T47D (cell line): ENCODE measurements around the gene ACTR3.

Experiments
- DNase-seq, 2 experiments: peaks; one replicate each; pipeline versions ENCODE4 v3.0.0 to v3.0.0-alpha.2; 2011 to 2012; ENCODE audit warnings: low read depth in 1 of 2, low spot score in 1 of 2
- JUND ChIP-seq: IDR thresholded peaks from 2 replicates; pipeline ENCODE4 v1.6.1; 2012; ENCODE audit warnings: low read depth
- in situ Hi-C: cut with HindIII; loops from 2 replicates; pipeline ENCODE4 v1.10.0; 2016; ENCODE audit warnings: low sequenced_read_pairs, low pct_unique_long_range_greater_than_20kb

Gene ACTR3

GRCh38 chr2:113895819-113896563 lies 6.1 kb downstream of the ACTR3 start:
- TF ChIP-seq JUND: no peak
- no peak for DNase-seq
- in situ Hi-C loops: no loop called here

DNA sequence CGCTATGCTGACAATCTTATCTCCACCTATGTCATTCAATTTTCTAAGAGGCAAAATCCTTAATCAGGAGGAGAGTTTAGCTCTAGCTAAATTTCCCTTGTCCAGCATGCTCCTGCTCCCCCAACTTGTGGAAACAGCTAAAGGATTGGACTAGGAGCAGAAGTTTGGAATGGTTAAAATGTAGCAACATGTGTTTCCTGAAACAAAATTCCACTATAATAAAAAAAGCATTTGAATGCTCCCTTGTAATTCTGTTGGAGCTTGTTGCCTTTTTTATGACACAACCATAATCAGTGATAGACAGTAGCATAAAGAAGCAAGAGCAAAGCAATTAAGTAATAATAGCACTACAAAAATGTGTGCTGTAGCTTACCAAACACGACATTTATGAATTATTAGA lies 6.9 kb downstream of the ACTR3 start:
- in situ Hi-C loops: no loop called here
- no peak for DNase-seq

GRCh38 chr2:113898081-113898480 lies 8.2 kb downstream of the ACTR3 start:
- no peak for DNase-seq
- in situ Hi-C loops: no loop called here
- no peak for TF ChIP-seq JUND

More for the DNA sequence above, 6.9 kb downstream of the ACTR3 start:
- no peak for TF ChIP-seq JUND

GRCh38 chr2:113899166-113899565 lies 9.3 kb downstream of the ACTR3 start:
- in situ Hi-C loops: no loop called here
- TF ChIP-seq JUND: no peak
- DNase-seq: no peak

GRCh38 chr2:113901943-113902342 lies 12.1 kb downstream of the ACTR3 start:
- no peak for TF ChIP-seq JUND
- in situ Hi-C loops: no loop called here
- no peak for DNase-seq

DNA sequence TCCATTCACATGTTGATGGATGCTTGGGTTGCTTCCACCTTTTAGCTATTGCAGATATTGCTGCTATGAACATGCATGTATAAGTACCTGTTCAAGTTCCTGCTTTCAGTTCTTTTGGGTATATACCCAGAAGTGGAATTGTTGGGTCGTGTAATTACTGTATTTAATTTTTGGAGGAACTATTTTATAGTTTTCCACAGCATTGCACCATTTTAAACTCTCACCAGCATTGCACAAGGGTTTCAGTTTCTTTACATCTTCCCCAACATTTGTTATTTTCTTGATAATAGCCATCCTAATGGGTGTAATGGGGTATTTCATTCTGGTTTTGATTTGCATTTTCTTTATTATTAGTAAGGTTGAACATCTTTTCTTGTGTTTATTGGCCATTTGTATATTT lies 16.0 kb downstream of the ACTR3 start:
- in situ Hi-C loops: no loop called here
- no peak for TF ChIP-seq JUND
- no peak for DNase-seq

GRCh38 chr2:113906647-113907046 lies 16.8 kb downstream of the ACTR3 start:
- in situ Hi-C loops: no loop called here
- no peak for DNase-seq
- TF ChIP-seq JUND: no peak

DNA sequence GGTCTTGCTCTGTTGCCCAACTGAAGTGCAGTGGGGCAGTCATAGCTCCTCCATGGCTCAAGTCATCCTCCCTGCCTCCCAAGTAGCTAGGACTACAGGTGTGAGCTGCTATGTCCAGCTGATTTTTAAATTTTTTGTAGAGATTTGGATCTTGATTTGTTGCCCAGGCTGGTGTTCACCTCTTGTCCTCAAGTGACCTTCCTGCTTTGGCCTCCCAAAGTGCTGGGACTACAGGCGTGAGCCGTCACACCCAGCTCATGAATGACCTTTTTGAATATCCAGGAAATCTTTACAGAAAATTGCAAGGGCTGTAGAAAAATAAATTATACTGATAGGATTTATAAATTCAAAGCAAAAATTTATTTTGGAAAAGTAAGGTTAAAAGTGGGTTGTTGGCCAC lies 17.4 kb downstream of the ACTR3 start:
- in situ Hi-C loops: no loop called here

DNA sequence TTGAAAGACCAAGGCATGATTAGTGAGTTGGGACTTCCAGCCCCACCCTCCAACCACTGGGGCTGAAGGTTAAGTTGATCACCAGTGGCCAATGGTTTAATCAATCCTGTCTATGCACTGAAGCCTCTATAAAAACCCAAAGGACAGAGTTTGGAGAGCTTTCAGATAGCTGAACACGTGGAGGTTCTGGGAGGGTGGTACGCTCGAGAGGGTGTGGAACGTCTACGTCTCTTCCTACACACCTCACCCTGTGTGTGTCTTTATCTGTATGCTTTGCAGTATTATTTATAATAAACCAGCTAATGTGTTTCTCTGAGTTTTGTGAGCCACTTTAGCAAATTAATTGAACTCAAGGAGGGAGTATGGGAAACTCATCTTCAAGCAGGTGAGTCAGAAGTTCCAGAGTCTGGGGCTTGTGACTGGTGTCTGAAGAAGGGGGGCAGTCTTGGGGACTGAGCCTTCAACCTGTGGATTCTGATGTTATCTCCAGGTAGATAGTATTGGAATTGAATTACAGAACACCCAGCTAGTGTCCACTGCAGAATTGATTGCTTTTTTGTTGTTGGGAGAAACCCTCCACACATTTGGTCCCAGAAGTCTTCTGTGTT lies 20.3 kb downstream of the ACTR3 start:
- in situ Hi-C loops: no loop called here
- DNase-seq: no peak
- TF ChIP-seq JUND: no peak

More for the DNA sequence above, 17.4 kb downstream of the ACTR3 start:
- DNase-seq: no peak
- TF ChIP-seq JUND: no peak

GRCh38 chr2:113910967-113911678 lies 21.2 kb downstream of the ACTR3 start:
- DNase-seq: no peak
- no peak for TF ChIP-seq JUND
- in situ Hi-C loops: no loop called here

DNA sequence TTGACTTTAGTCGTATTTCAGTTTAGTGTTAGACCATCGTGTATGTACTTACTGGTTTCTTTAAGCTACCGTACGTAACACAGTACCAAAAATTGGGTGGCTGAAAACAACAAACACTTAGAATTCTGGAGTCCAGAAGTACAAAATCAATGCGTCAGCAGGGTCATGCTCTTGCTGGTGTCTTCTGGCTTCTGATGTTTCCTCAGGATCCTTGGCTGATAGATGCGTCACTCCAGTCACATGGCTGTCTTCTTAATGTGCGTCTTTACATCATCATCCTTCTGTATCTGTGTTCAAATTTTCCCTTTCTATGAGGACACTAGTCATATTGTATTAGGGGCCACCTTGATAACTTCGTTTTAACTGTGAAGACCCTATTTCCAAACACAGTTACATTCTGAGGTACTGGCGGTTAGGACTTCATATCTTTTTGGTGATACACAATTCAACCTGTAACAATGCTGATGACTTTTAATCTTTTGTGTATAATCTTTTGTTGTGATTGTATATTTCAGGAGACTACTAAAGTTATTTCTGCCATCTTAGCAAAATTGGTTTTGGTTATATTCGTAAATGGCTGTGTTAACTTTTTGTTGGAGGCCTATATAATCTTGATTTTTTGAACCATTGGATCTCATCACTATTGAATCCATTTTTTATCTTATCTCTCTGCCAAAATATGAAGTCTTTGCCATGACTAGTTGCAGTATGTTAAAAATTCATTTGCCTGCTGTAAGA lies 25.4 kb downstream of the ACTR3 start:
- TF ChIP-seq JUND: no peak
- in situ Hi-C loops: no loop called here
- no peak for DNase-seq

DNA sequence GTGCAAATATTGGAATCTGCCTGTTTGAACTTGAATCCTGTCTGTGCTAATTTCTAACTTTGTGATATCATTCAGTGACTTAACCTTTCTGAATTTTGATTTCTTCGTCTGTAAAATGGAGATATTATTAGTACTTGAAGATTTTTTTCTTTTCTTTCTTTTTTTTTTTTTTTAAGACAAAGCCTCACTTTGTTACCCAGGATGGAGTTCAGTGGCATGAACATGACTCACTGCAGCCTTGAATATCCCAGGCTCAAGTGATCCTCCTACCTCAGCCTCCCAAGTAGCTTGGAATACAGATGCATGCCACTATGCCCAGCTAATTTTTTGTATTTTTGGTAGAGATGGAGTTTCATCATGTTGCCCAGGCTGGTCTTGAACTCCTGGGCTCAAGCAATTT lies 28.3 kb downstream of the ACTR3 start:
- TF ChIP-seq JUND: no peak
- no peak for DNase-seq
- in situ Hi-C loops: no loop called here
